Smooth muscle cell (in vitro differentiated cells): ENCODE data around the gene CCSER1. TPM values are rescaled to one million over a fixed set of nuclear protein-coding genes. Genes with fewer than 3 reads are reported as not detected.
A peak's percentile ranks its signal among the peaks of the same experiment; 100 is the strongest.

ENCODE experiments used
- DNase-seq: peaks from one replicate; lab custom pipeline; 2025; ENCODE audit not compliant: unreplicated experiment; lab: John Stamatoyannopoulos, UW
- H2AFZ ChIP-seq: fragments of 200-600 bp; sonication (generic); 2 replicates; pipeline ENCODE4 v1.6.0; 2016; ENCODE audit warnings: antibody characterized with exemption, low read depth, mild to moderate bottlenecking
- H3F3A ChIP-seq: fragments of 200-600 bp; sonication (generic); 2 replicates; pipeline ENCODE4 v1.6.0; 2017; ENCODE audit warnings: antibody characterized with exemption, low read depth
- H3K27ac ChIP-seq: fragments of 200-600 bp; sonication (generic); 2 replicates; pipeline ENCODE4 v1.5.1; 2016; ENCODE audit warnings: low read depth, mild to moderate bottlenecking
- H3K27me3 ChIP-seq: fragments of 200-600 bp; sonication (generic); 2 replicates; pipeline ENCODE4 v1.6.1; 2016; ENCODE audit warnings: low read depth, mild to moderate bottlenecking
- H3K36me3 ChIP-seq: fragments of 200-600 bp; sonication (generic); 2 replicates; pipeline ENCODE4 v1.5.1; 2016; ENCODE audit warnings: low read depth
- H3K4me1 ChIP-seq: fragments of 200-600 bp; sonication (generic); 2 replicates; pipeline ENCODE4 v1.5.1; 2016; ENCODE audit warnings: low read depth
- H3K4me2 ChIP-seq: fragments of 200-600 bp; sonication (generic); 2 replicates; pipeline ENCODE4 v1.6.0; 2016; ENCODE audit warnings: mild to moderate bottlenecking
- H3K4me3 ChIP-seq: fragments of 200-600 bp; sonication (generic); 2 replicates; pipeline ENCODE4 v1.5.1; 2016; ENCODE audit warnings: mild to moderate bottlenecking
- H3K79me2 ChIP-seq: fragments of 200-600 bp; sonication (generic); 2 replicates; pipeline ENCODE4 v1.6.0; 2016; ENCODE audit warnings: low read depth, mild to moderate bottlenecking
- H3K9ac ChIP-seq: fragments of 200-600 bp; sonication (generic); 2 replicates; pipeline ENCODE4 v1.6.0; 2016; ENCODE audit warnings: low read depth
- H3K9me3 ChIP-seq: fragments of 200-600 bp; sonication (generic); replicated peaks from 2 replicates; pipeline ENCODE4 v1.5.1; 2016; ENCODE audit warnings: low read depth
- H4K20me1 ChIP-seq: fragments of 200-600 bp; sonication (generic); 2 replicates; pipeline ENCODE4 v1.6.0; 2016; ENCODE audit warnings: low read depth
- WGBS: methylation state at CpG from one replicate; pipeline ENCODE4 v1.1.7; 2016; ENCODE audit warnings: low lambda C conversion rate; 5-methylcytosine and 5-hydroxymethylcytosine counted together
- polyA plus RNA-seq: library from polyadenylated mRNA; unstranded; fragments of >200 nt; fragmentation: Nextera tagmentation; extraction: Ambion mirVana; gene quantifications from 2 replicates; pipeline ENCODE4 v1.2.1, GENCODE V29; 2016
- total RNA-seq: library from RNA; depleted of rRNA; stranded (reverse); fragments of >200 nt; gene quantifications from 2 replicates; pipeline ENCODE4 v1.2.3, GENCODE V29; 2014
- TF ChIP-seq, protein P1 (sequence below): fragments of 200-600 bp; sonication (generic); IDR thresholded peaks from 2 replicates; pipeline ENCODE4 v1.5.1; 2017; ENCODE audit warnings: borderline replicate concordance, mild to moderate bottlenecking, antibody characterized with exemption; ENCODE audit not compliant: insufficient read depth, poor library complexity, severe bottlenecking

Gene CCSER1
- total and polyA plus RNA-seq, 2 experiments from 2014 or later, result 0.76 TPM; not detected in 1

DNA sequence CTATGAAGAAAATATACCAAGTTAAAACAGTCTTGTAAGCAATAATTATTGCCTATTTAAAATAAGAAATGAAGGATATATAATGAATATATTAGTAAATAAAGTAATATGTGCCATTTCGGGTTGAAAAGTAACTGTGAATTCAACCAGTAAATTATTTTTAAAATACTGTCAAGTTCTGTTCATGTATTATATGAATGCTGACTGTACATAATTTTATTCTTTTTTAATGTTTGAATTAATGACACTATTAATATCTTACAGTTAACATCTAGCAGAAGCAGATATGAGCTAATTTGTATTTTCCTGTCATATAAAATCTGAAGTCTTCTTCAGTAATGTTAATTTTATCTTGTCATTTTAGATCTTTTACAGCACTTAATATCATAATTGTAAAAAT, 632.9 kb downstream of the CCSER1 start:
- Histone ChIP-seq H3K9me3 (no peaks in the 10 kb centered on the region), H3K4me3 (no peak overlapping the region), H4K20me1 (no peaks in the 10 kb centered on the region), H2AFZ (no peak overlapping the region), H3K4me1 (no peaks in the 10 kb centered on the region), H3K36me3 (no peaks in the 10 kb centered on the region), H3K9ac (no peak overlapping the region), H3K79me2 (no peaks in the 10 kb centered on the region), H3K4me2 (no peak overlapping the region), H3K27ac (no peak overlapping the region), H3K27me3 (no peaks in the 10 kb centered on the region), H3F3A (no peaks in the 10 kb centered on the region)
- WGBS, result 93% methylated on average over 1 of the region's 1 CpG
- TF ChIP-seq, protein P1, sequence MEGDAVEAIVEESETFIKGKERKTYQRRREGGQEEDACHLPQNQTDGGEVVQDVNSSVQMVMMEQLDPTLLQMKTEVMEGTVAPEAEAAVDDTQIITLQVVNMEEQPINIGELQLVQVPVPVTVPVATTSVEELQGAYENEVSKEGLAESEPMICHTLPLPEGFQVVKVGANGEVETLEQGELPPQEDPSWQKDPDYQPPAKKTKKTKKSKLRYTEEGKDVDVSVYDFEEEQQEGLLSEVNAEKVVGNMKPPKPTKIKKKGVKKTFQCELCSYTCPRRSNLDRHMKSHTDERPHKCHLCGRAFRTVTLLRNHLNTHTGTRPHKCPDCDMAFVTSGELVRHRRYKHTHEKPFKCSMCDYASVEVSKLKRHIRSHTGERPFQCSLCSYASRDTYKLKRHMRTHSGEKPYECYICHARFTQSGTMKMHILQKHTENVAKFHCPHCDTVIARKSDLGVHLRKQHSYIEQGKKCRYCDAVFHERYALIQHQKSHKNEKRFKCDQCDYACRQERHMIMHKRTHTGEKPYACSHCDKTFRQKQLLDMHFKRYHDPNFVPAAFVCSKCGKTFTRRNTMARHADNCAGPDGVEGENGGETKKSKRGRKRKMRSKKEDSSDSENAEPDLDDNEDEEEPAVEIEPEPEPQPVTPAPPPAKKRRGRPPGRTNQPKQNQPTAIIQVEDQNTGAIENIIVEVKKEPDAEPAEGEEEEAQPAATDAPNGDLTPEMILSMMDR, result no peak
- no peak for DNase-seq

DNA sequence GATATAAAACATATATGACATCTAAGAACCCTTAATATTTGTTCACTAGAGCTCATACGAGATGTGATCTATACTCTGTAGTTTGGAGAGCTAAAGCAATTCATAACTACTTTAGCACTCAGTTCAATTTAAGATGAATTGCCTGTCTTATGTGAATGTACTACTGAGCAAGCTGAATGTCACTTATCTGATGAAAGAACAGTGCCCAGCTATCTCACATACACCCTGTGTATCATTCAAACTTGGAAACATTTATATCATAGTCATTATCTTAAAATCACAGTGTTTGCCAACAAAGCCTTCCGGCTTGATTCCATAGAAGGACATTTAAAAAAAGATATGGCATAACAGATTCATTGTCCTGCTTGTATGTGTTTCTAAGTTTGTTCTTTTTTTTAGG, 639.6 kb downstream of the CCSER1 start:
- Histone ChIP-seq H3K4me3 (no peak overlapping the region), H3K79me2 (no peaks in the 10 kb centered on the region), H3K27me3 (no peaks in the 10 kb centered on the region), H3F3A (peaks cover 9% of the 10 kb centered on the region), H3K36me3 (no peaks in the 10 kb centered on the region), H4K20me1 (no peaks in the 10 kb centered on the region), H3K27ac (no peak overlapping the region), H3K9me3 (no peaks in the 10 kb centered on the region), H2AFZ (no peak overlapping the region), H3K4me1 (no peaks in the 10 kb centered on the region), H3K9ac (no peak overlapping the region), H3K4me2 (no peak overlapping the region)
- WGBS, result 83% methylated on average over 2 of the region's 2 CpGs
- TF ChIP-seq, protein P1, result no peak
- no peak for DNase-seq

DNA sequence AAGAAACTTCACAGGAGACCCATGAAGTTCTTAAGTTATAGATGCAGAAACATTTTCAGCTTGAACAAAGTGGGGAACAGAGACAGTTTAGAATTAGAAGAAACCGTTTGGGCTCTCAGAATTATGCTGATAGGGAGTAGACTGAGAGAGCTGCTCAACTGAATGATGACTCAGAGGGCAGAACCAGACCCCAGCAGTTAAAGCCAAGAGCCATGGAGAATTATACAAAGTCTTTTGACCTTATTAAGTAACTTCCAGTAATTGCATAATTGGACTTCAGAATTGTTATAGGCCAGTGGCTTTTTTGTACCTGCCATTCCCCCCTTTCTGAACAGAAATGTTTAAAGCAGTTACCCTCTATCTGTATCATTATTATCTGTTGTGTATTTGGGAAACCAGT, 642.1 kb downstream of the CCSER1 start:
- H3K27me3 ChIP-seq, result no peaks in the 10 kb centered on the region
- TF ChIP-seq, protein P1, result no peak

DNA sequence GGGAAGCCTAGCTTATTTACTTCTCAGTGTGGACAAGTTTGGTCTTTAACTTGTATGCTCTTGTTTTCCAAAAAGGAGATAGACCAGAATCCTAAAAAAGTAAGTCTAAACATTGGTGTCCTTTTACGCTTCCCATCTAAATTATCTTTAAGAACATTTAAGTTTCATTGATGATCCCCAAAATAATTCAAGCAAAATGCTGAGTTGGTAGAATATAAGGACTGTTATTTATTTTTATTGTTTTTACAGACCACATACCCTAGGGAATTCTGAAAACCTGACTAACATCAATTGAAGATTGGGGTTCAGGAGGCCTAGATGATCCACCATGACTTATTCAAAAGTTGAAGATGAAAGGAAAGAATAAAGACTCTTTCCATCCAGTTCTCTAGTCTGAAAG, 653.0 kb downstream of the CCSER1 start:
- Histone ChIP-seq H3K79me2 (no peaks in the 10 kb centered on the region), H3K4me1 (no peaks in the 10 kb centered on the region), H3K4me3 (no peak overlapping the region), H3K36me3 (no peaks in the 10 kb centered on the region), H3K9me3 (no peaks in the 10 kb centered on the region), H3K9ac (no peak overlapping the region), H2AFZ (no peak overlapping the region), H3K27me3 (no peaks in the 10 kb centered on the region), H3F3A (no peaks in the 10 kb centered on the region), H4K20me1 (no peaks in the 10 kb centered on the region), H3K27ac (no peak overlapping the region), H3K4me2 (no peak overlapping the region)
- DNase-seq, result no peak
- TF ChIP-seq, protein P1, result no peak
- 96% methylated on average over 1 of the region's 1 CpG for WGBS

More for the DNA sequence above, 642.1 kb downstream of the CCSER1 start:
- H3K27ac ChIP-seq, result peak overlapping the region; percentile 18
- peak overlapping the region; percentile 13 for H3K4me2 ChIP-seq
- H3K79me2 ChIP-seq, result no peaks in the 10 kb centered on the region
- no peaks in the 10 kb centered on the region for H4K20me1 ChIP-seq
- no peak for DNase-seq
- H2AFZ ChIP-seq, result no peak overlapping the region
- H3F3A ChIP-seq, result peaks cover 9% of the 10 kb centered on the region
- H3K4me3 ChIP-seq, result no peak overlapping the region
- H3K9ac ChIP-seq, result no peak overlapping the region
- WGBS, result 9% methylated on average over 1 of the region's 1 CpG
- H3K9me3 ChIP-seq, result no peaks in the 10 kb centered on the region
- H3K4me1 ChIP-seq, result no peaks in the 10 kb centered on the region
- H3K36me3 ChIP-seq, result no peaks in the 10 kb centered on the region
